HepG2 (cell line): ENCODE results near the gene SPTBN4. TPM values are rescaled to one million over a fixed set of nuclear protein-coding genes. Genes with fewer than 3 reads are reported as not detected.

ENCODE experiments used
- MED1 ChIP-seq: sonication (generic); formaldehyde crosslinking; IDR thresholded peaks from 2 replicates; pipeline ENCODE4 v1.4.0; 2020; ENCODE audit warnings: missing genetic modification reagents
- RARG ChIP-seq: sonication (generic); formaldehyde crosslinking; IDR thresholded peaks from 2 replicates; pipeline ENCODE4 v1.4.0; 2020; ENCODE audit warnings: low read depth, mild to moderate bottlenecking, missing genetic modification reagents
- SIN3B ChIP-seq: fragments of 150-350 bp; IDR thresholded peaks from 2 replicates; pipeline ENCODE4 v1.6.1; 2014; ENCODE audit warnings: low read length
- polyA plus RNA-seq, 8 experiments: library from polyadenylated mRNA; depleted of rRNA in 3 of 8; stranded (reverse) in 7 of 8; unstranded in 1 of 8; fragments of >200 nt; fragmentation: Illumina TruSeq in 4 of 8; extraction: Trizol in 4 of 8; gene quantifications; 2 replicates each; pipeline versions ENCODE4 v1.2.1 to v1.2.3, GENCODE V29; 2011 to 2016; ENCODE audit warnings: low read depth in 4 of 8, missing spikeins in 1 of 8, mixed read lengths in 1 of 8; ENCODE audit not compliant: insufficient read depth in 1 of 8
- total RNA-seq, 5 experiments: library from RNA; depleted of rRNA; stranded (reverse); fragments of >200 nt; fragmentation: Illumina TruSeq; extraction: Trizol; gene quantifications; 2 replicates each; pipeline ENCODE4 v1.2.3, GENCODE V29; 2016; ENCODE audit warnings: low read depth in 1 of 5
- TF ChIP-seq, protein P1 (sequence below), 2 experiments: sonication (generic) in 1 of 2; formaldehyde crosslinking in 1 of 2; IDR thresholded peaks; 2 replicates each; pipeline versions ENCODE4 v1.4.0 to v1.6.1; 2016 to 2020; ENCODE audit warnings: borderline replicate concordance in 1 of 2, low read depth in 1 of 2, mild to moderate bottlenecking in 1 of 2, missing genetic modification reagents in 1 of 2
- TF ChIP-seq, protein P2 (sequence below): IDR thresholded peaks from 2 replicates; pipeline ENCODE4 v1.6.1; 2016; ENCODE audit warnings: low read depth, control low read depth

The SPTBN4 gene
- total and polyA plus RNA-seq, 2 of the 13 experiments (the other 11 are each of a cell fraction or from before 2014, with no cell fraction given) = 0.11 TPM

DNA sequence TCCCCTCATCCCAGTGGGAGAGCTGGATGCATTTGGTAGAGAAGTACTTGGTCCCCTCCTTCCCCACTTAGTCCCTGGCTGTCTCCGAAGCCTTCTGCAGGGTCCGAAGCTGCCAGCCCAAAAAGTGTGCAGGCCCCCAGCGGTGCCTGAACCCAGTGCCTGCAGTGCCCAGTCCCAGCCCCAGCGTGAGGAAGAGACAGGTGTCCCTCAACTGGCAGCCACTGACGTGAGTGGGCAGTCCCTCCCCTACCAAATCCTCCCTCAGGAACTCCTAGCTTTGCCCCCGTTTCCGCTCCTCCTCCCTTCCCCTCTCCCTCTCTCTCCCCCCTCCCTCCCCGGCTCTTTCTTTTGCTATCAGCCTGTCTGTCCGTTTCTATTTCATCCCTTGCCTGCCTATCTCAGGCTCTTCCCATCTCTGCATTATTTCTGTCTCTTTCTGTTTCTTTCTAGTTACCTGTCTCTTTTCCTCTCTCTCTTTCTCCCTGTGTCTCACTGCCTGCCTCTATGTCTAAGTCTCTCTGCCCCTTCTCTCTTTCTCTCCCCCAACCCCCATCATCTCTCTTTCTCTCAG, 132.6 kb downstream of the SPTBN4 start (continued):
- TF ChIP-seq, protein P1, sequence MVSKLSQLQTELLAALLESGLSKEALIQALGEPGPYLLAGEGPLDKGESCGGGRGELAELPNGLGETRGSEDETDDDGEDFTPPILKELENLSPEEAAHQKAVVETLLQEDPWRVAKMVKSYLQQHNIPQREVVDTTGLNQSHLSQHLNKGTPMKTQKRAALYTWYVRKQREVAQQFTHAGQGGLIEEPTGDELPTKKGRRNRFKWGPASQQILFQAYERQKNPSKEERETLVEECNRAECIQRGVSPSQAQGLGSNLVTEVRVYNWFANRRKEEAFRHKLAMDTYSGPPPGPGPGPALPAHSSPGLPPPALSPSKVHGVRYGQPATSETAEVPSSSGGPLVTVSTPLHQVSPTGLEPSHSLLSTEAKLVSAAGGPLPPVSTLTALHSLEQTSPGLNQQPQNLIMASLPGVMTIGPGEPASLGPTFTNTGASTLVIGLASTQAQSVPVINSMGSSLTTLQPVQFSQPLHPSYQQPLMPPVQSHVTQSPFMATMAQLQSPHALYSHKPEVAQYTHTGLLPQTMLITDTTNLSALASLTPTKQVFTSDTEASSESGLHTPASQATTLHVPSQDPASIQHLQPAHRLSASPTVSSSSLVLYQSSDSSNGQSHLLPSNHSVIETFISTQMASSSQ (IDR thresholded peaks at IDR 0.05; ENCODE audit: low read depth) = no peak
- TF ChIP-seq, protein P1 (CRISPR knock-in tag; IDR thresholded peaks at IDR 0.05; ENCODE audit: borderline replicate concordance) = no peak
- no peak for TF ChIP-seq MED1 (CRISPR knock-in tag)
- TF ChIP-seq RARG (CRISPR knock-in tag) = no peak
- TF ChIP-seq SIN3B = no peak
- TF ChIP-seq, protein P2, sequence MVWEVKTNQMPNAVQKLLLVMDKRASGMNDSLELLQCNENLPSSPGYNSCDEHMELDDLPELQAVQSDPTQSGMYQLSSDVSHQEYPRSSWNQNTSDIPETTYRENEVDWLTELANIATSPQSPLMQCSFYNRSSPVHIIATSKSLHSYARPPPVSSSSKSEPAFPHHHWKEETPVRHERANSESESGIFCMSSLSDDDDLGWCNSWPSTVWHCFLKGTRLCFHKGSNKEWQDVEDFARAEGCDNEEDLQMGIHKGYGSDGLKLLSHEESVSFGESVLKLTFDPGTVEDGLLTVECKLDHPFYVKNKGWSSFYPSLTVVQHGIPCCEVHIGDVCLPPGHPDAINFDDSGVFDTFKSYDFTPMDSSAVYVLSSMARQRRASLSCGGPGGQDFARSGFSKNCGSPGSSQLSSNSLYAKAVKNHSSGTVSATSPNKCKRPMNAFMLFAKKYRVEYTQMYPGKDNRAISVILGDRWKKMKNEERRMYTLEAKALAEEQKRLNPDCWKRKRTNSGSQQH (CRISPR knock-in tag) = no peak
